ENCODE data around the gene PLIN5.
"Not testable (repeated sequence)": the region's sequence is repeated elsewhere in the genome, so short reads cannot be mapped to it uniquely, and the experiment has no call there.

The PLIN5 gene

DNA sequence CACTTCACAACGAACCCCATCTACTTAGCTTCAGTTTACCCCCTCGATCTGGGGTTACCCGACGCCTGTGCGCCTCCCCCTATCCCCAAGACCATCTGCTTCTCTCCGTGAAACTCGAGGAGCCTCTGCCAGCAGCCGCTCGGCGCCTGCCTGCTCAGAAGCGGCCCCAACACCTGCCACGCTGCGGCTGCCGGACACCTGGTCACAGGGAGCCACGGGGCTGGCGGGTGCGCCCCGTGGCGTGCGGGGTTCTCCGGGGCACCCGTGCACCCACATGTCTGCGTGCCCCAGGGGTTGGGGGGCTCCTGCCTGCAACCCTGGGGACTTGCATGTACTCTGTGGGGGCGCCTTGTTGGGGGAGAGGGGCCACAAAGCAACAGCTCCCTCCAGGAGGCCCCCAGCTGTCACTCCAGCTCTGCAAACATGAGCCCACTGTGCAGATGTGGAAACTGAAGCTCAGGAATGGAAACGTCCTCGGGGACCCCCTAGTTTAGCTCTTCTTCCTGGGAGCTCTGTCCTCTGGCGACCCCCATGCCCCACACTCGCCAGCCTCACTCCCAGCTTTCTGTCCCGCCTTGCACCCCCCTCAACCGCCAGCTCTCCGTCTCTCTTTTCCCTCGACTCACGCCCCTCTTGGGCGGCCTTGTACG is 31.5 kb upstream of the PLIN5 start:
- no peak for DNase-seq

DNA sequence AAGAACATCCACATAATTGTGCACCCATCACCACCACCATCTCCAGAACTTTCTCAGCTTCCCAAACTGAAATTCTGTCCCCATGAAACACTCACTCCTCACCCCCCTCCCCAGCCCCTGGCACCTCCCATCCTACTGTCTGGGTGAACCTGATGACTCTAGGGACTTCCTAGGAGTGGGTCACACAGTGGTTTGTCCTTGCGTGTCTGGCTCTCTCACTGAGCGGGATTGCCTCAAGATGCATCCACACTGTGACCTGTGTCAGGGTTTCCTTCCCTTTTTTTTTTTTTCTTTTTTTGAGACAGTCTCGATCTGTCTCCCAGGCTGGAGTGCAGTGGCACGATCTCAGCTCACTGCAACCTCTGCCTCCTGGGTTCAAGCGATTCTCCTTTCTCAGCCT is 28.5 kb upstream of the PLIN5 start:
- DNase-seq: not testable (repeated sequence)

- not testable (repeated sequence) for DNase-seq
Measured at GRCh38 chr19:4562085-4562484, 27.1 kb upstream of the PLIN5 start.

- no peak for DNase-seq
Measured at GRCh38 chr19:4559569-4559968, 24.5 kb upstream of the PLIN5 start, which contains the start of gene SEMA6B. TSS of gene SEMA6B (minus strand) at chr19:4559684. CDS start at chr19:4558457, 1,227 bp downstream.

DNA sequence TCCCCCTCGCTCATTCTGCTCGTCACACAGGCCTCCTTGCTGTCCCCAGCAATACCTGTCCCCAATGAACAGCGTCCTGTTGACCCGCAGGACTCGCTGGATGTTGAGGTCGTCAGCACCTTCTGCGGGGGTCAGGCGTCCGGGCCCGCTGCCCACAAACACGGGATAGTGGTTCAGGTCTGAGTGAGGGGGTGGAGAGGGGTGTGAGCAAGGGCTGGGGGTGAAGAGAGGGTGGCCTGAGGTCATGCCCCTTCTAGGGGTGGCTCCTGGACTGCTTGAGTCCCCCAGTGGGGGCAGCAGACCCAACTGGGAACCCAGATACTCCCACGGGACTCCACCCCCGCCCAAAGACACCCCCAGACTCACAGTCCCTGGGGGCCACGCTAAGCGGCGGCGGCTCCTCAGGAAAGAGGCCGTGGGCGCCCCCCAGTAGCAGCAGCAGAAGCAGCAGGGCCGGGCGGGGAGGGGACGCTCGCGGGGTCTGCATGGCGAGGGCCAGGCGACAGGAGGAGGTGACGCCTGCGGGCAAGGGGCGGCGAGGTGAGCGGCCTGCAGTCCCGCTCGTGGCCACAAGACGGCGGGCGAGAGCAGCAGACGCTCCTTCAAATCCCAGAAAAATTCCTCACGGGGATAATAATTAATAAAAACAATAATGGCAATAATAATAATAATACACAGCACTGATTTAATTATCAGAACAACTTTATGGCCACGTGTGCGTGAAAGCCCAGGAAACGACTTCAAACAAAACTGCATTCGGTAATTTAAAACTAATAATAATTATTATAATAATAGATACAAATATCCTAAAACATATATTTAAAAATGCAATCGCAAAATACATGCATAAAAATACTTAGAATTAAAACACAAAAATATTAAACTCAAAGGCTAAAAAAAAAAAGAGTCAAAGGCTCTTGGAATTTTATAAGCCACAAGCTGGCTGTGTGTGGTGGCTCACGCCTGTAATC is 23.2 kb upstream of the PLIN5 start:
- DNase-seq: no peak

GRCh38 chr19:4557144-4557970 is 22.3 kb upstream of the PLIN5 start:
- no peak for DNase-seq

DNA sequence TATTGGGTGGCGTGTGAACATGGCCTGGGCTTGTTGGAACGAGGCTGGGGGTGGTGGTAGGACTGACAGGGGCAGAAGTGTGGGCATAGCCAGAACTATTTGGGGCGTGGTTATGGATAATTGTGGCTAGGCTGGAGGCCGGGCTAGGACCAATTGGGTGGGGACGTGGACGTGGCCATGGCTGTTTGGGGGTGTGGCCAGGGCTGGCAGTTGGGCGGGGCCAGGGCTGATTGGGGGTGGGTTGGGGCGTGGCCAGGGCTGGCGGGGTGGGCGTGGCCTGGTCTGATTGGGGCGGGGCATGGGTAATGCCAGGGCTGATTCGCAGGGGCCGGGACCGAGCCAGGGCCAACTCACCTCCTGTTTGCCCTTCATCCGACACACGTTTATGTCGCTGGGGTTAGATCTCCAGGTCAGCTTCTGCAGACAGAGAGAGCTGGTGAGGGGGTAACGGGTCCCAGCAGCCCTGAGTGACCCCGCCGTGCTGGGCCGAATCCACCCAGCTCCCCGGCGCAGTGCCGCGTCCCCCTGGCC is 21.6 kb upstream of the PLIN5 start:
- DNase-seq: no peak

DNA sequence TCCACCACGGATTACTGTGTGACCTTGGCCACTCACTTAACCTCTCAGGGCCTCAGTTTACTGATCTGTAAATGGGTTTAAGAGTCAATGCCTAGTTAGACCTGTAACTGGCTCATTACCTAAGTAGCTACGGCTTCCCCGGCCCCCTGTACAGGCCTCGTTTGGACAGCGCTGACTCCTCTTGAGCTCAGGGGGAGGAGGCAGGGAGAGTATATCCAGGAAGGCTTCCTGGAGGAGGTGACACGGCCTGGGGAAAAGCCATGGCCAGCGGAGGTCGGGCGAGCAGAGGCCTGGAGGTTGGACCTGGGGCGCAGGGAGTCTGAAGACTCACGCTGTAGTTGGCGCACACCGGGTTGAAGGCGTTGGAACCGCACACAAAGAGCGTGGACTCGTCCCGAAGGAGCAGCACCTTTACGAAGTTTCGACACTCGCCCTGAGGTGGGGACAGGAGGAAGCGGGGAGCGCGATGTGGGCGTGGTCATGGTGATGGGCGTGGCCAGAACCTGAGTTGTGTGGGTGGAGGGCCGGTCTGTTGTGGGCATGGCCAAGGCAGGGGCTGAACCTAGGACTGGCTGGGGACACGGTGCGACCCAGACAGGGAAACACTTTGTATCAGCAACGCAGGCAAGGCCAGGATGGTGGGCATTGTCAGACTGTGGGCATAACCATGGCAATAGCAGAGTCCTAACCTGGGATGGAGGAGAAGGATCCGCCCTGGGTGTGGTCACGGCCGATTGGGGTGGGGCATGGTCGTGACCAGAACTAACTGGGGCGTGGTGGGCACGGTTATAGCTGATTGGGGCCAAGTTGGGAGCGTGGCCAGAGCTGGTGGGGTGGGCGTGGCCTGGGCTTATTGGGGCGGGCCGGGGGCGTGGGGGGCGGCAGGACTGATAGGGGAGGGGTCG is 20.9 kb upstream of the PLIN5 start:
- DNase-seq: no peak

DNA sequence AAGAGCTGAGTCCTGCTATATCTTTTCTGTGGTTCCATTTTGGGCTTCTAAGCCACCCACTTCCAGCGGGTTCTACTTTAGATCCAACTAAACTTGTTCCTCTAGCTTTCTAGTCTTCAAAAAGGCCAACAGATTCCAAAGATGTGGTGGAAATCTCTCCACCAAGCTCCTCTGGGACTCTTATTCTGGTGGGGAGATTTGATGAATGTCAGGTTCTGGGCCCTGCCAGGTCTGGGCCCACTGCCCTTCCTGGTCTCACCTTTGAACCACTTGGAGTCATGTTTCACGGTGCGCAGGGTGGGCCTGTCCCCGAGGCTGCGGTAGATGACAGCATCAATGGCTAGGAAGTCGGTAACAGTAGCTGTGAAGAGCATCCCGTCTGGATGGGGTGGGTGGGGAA is 19.7 kb upstream of the PLIN5 start:
- DNase-seq: no peak

DNA sequence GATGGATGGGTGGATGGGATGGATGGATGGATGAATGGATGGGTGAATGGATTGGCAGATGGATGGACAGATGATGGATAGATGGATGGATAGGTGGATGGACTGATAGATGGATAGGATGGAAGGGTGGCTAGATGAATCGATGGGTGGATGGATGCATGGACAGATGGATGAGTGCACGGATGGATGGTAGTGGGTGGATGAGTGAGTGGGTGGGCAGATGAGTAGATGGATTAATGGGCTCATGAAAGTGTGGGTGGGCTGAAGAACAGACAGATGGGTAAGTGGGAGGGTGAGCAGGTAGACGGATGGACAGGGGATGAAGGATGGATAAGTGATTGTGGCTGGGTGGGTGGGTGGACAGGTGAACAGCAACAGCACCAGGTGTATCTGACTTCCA is 18.8 kb upstream of the PLIN5 start:
- no peak for DNase-seq

DNA sequence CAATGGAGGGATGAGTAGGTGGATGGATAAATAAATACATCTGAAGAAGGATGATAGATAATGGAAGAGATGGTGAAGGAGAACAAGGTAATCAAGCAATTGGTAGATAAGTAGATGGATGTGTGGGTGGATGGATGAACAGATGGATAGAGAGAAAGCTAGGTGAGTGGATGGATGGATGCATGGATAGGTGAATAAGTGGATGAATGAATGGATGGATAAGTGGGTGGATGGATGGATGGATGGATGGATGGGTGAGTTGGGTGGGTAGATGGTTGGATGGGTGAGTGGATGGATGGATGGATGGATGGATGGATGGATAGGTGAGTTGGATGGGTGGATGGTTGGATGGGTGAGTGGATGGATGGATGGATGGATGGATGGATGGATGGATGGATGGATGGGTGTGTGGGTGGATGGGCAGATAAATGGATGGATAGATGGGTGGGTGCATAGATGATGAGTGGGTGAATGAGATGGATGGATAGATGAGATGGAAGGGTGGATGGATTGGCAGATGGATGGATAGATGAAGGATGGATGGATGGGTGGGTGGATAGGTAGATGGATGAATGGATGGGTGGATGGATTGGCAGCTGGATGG is 18.2 kb upstream of the PLIN5 start:
- DNase-seq: no peak

GRCh38 chr19:4552525-4552819 is 17.4 kb upstream of the PLIN5 start:
- no peak for DNase-seq

DNA sequence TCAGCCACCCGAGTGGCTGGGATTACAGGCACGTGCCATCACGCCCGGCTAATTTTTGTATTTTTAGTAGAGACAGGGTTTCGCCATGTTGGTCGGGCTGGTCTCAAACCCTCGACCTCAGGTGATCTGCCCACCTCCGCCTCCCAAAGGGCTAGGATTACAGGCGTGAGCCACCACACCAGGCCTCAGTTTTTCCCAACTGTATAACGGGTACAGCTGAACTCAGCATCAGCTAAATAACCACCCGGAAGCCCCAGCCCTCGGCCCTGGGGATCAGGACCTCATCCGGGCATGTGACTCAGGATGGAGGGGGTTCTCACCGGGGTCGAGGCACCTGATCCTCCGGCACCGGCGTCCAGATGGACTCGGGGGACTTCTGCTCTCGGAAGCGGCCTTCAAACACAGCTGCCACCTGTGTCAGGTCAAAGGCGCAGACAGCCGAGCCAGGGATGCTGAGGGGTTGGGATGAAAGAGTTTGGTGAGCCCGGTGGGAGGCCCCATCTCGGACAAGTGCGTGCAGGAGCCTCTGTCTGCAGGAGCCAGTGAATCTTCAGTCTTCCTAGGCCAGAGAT is 15.5 kb upstream of the PLIN5 start:
- no peak for DNase-seq

DNA sequence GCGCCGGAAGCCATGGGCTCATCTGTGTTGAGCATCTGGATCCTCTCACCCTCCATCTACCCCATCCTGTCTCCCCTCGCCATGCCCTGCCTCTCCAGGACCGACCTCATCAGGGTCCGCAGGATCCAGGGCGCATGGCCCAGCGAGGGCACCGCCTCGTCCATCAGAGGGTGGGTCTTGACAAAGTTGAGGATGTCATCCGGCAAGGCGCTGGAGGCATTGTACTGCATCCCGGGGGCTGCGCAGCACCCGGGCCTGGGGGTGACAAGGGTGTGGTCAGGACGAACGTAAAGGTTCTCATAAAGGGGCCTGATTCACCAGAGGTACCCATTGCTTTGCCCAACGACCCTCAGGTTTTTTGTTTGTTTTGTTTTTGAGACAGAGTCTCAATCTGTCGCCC is 15.0 kb upstream of the PLIN5 start:
- DNase-seq: no peak

GRCh38 chr19:4548238-4548584 is 13.2 kb upstream of the PLIN5 start:
- DNase-seq: no peak

GRCh38 chr19:4547303-4548237 is 12.5 kb upstream of the PLIN5 start:
- no peak for DNase-seq

- DNase-seq: no peak
Measured at GRCh38 chr19:4543842-4544647, 9.0 kb upstream of the PLIN5 start.

- DNase-seq: no peak
Measured at GRCh38 chr19:4542896-4543841, 8.1 kb upstream of the PLIN5 start.

Data from NCI-H446 treated with DMSO at 0.1 percent for 48 hours (cell line).